Gastrocnemius medialis (tissue), 4 donors: ENCODE results near the gene AICDA. TPM values are rescaled to one million over a fixed set of nuclear protein-coding genes. Genes with fewer than 3 reads are reported as not detected.
"Not testable (repeated sequence)": the region's sequence is repeated elsewhere in the genome, so short reads cannot be mapped to it uniquely, and the experiment has no call there.

Source experiments
- ATAC-seq, 2 donors: fragments of 150-250 bp; one replicate each; pipeline ENCODE4 v1.9.1; 2016
- DNase-seq, 2 donors: peaks; one replicate each; pipeline ENCODE4 v3.0.0-alpha.2; 2019
- H3K27ac ChIP-seq, 4 donors: fragments of 200-600 bp; sonication (generic); 1 replicate in 1 of 4; 2 replicates in 3 of 4; pipeline ENCODE4 v1.5.1; 2016 to 2018; ENCODE audit warnings: mild to moderate bottlenecking in 2 of 4, moderate library complexity in 1 of 4
- H3K27me3 ChIP-seq, 3 donors: fragments of 200-600 bp; sonication (generic) in 2 of 3; 1 replicate in 1 of 3; 2 replicates in 2 of 3; pipeline versions ENCODE4 v1.5.1 to v1.6.0; 2016 to 2019; ENCODE audit warnings: mild to moderate bottlenecking in 1 of 3, moderate library complexity in 1 of 3
- H3K36me3 ChIP-seq, 2 donors: fragments of 200-600 bp; sonication (generic) in 1 of 2; one replicate each; pipeline ENCODE4 v1.5.1; 2017 to 2018
- H3K4me1 ChIP-seq, 2 donors: fragments of 200-600 bp; sonication (generic) in 1 of 2; one replicate each; pipeline ENCODE4 v1.5.1; 2016 to 2017; ENCODE audit warnings: mild to moderate bottlenecking in 2 of 2
- H3K4me3 ChIP-seq, 4 donors: fragments of 200-600 bp; sonication (generic) in 3 of 4; 1 replicate in 1 of 4; 2 replicates in 3 of 4; pipeline ENCODE4 v1.5.1; 2016 to 2019; ENCODE audit warnings: mild to moderate bottlenecking in 2 of 4
- H3K9me3 ChIP-seq, 3 donors: fragments of 200-600 bp; sonication (generic) in 2 of 3; 1 replicate in 1 of 3; 2 replicates in 2 of 3; pipeline ENCODE4 v1.5.1; 2016 to 2019
- POLR2A ChIP-seq, 2 donors: fragments of 450-650 bp; IDR thresholded peaks; one replicate each; pipeline ENCODE4 v1.6.1; 2017; ENCODE audit warnings: antibody characterized with exemption in 2 of 2, mild to moderate bottlenecking in 2 of 2, moderate library complexity in 2 of 2
- in situ Hi-C, 4 donors: fragments of 200-750 bp; cut with MboI; loops; one replicate each; pipeline versions ENCODE4 v1.15.0 to v1.8.0; 2017; ENCODE audit warnings: low sequenced_read_pairs in 4 of 4
- intact Hi-C: fragments of 100-400 bp; cut with DNase I; formaldehyde crosslinking; loops from one replicate; pipeline ENCODE4 v1.15.1; 2023; ENCODE audit warnings: low total_unique reads
- total RNA-seq, 4 donors: library from RNA; depleted of rRNA; stranded (reverse); fragments of >200 nt; gene quantifications; one replicate each; pipeline versions ENCODE4 v1.1.0 to v1.2.3, GENCODE V29; 2016
- TF ChIP-seq, protein P1 (sequence below), 5 experiments: fragments of 450-650 bp in 3 of 5; fragments of 200-600 bp in 2 of 5; sonication (generic) in 2 of 5; IDR thresholded peaks in 4 of 5; conservative IDR thresholded peaks in 1 of 5; 1 replicate in 4 of 5; 2 replicates in 1 of 5; pipeline ENCODE4 v1.5.1; 2016 to 2019; ENCODE audit warnings: antibody characterized with exemption in 5 of 5, mild to moderate bottlenecking in 3 of 5, moderate library complexity in 3 of 5

The AICDA gene
- total RNA-seq, 4 donors from 2014 or later, result not detected

DNA sequence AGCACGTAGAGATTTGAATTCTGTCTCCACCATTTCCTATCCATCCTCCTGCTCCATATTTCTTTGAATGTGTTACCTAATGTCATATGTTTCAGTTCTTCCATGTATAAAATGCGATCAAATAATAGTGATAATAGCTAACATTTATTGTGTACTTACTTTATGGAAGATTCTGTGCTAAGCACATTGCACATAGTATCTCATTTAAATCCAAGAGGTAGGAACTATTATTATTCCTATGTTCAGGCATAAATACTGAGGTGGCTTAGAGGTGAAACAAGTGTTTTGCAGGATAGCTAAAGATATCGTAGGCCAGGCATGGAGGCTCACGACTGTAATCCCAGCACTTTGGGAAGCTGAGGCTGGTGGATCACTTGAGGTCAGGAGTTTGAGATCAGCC, 17.5 kb upstream of the AICDA start:
- TF ChIP-seq, protein P1, sequence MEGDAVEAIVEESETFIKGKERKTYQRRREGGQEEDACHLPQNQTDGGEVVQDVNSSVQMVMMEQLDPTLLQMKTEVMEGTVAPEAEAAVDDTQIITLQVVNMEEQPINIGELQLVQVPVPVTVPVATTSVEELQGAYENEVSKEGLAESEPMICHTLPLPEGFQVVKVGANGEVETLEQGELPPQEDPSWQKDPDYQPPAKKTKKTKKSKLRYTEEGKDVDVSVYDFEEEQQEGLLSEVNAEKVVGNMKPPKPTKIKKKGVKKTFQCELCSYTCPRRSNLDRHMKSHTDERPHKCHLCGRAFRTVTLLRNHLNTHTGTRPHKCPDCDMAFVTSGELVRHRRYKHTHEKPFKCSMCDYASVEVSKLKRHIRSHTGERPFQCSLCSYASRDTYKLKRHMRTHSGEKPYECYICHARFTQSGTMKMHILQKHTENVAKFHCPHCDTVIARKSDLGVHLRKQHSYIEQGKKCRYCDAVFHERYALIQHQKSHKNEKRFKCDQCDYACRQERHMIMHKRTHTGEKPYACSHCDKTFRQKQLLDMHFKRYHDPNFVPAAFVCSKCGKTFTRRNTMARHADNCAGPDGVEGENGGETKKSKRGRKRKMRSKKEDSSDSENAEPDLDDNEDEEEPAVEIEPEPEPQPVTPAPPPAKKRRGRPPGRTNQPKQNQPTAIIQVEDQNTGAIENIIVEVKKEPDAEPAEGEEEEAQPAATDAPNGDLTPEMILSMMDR (IDR thresholded peaks at IDR 0.05 in 4 of 5, conservative IDR thresholded peaks at IDR 0.05 in 1 of 5), result no peak
- TF ChIP-seq POLR2A (IDR thresholded peaks at IDR 0.05), result no peak
- no peak overlapping the region for H3K27ac ChIP-seq
- in situ Hi-C loops, result no loop called here
- H3K9me3 ChIP-seq, result no peaks in the 10 kb centered on the region
- intact Hi-C loops, result no loop called here
- ATAC-seq (no peak), DNase-seq (no peak)
- no peaks in the 10 kb centered on the region for H3K36me3 ChIP-seq
- H3K4me1 ChIP-seq, result no peaks in the 10 kb centered on the region
- H3K4me3 ChIP-seq, result no peak overlapping the region
- H3K27me3 ChIP-seq, result no peaks in the 10 kb centered on the region

DNA sequence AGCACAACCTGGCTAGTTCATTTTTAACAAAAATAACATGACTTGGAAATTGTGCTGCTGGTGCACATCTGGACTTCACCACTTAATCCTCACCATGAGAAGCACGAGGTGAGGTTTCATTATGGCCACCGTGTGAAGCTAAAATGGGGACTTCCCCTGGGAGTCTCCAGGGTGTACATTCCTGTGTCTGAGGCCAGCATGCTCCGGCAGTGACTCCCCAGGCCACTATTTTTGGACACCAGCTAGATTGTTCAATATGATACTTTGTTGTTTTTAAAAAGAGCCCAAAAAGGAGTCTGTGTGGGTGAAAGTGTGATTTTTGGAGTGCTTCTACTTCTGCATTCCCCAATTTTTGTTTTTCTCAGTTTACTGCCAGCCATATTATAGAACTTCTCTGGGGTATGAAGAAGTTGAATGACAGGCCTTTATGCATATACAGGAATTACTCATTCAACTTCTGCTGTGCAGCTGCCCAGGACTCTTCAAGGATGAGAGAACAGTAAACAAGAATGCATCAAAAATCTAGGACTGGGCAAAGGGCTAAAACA, 16.9 kb upstream of the AICDA start:
- Histone ChIP-seq H3K36me3 (no peaks in the 10 kb centered on the region), H3K4me3 (no peak overlapping the region), H3K9me3 (no peaks in the 10 kb centered on the region), H3K27ac (no peak overlapping the region), H3K27me3 (no peaks in the 10 kb centered on the region), H3K4me1 (no peaks in the 10 kb centered on the region)
- ATAC-seq, result no peak
- TF ChIP-seq, protein P1 (IDR thresholded peaks at IDR 0.05 in 4 of 5, conservative IDR thresholded peaks at IDR 0.05 in 1 of 5), result no peak
- TF ChIP-seq POLR2A (IDR thresholded peaks at IDR 0.05), result no peak
- DNase-seq, result no peak
- intact Hi-C loops, result no loop called here
- in situ Hi-C loops, result no loop called here

DNA sequence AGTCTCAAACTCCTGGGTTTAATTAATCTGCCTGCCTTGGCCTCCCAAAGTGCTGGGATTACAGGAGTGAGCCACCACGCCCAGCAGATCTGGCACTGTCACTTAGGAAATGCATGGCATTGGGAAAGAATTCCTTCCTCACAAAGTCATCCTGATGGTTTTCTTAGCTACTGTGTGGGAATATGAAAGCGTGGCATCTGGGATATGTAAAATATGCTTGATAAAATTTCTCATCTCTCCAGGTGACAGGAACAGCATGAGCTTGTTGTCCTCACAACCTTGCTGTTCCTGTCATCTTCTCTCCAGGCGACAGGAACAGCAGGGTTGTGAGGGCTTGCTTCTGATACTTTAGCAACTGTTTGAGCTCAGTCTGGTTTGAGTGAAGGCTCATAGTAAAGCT, 16.1 kb upstream of the AICDA start:
- TF ChIP-seq, protein P1 (IDR thresholded peaks at IDR 0.05 in 4 of 5, conservative IDR thresholded peaks at IDR 0.05 in 1 of 5), result no peak
- TF ChIP-seq POLR2A (IDR thresholded peaks at IDR 0.05), result no peak
- in situ Hi-C loops (no loop called here), intact Hi-C loops (no loop called here)
- Histone ChIP-seq H3K27me3 (no peaks in the 10 kb centered on the region), H3K36me3 (no peaks in the 10 kb centered on the region), H3K27ac (no peak overlapping the region), H3K4me1 (no peaks in the 10 kb centered on the region), H3K4me3 (no peak overlapping the region), H3K9me3 (no peaks in the 10 kb centered on the region)
- no peak for ATAC-seq
- no peak for DNase-seq

DNA sequence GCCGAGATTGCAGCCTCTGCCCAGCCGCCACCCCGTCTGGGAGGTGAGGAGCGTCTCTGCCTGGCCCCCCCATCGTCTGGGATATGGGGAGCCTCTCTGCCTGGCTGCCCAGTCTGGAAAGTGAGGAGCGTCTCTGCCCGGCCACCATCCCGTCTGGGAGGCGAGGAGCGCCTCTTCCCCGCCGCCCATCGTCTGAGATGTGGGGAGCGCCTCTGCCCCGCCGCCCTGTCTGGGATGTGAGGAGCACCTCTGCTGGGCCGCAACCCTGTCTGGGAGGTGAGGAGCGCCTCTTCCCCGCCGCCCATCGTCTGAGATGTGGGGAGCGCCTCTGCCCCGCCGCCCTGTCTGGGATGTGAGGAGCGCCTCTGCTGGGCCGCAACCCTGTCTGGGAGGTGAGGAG, 12.1 kb upstream of the AICDA start:
- H3K4me1 ChIP-seq, H3K4me3 ChIP-seq, ATAC-seq, in situ Hi-C loops, DNase-seq, H3K9me3 ChIP-seq, intact Hi-C loops, H3K27me3 ChIP-seq, H3K36me3 ChIP-seq, H3K27ac ChIP-seq: not testable (repeated sequence)

DNA sequence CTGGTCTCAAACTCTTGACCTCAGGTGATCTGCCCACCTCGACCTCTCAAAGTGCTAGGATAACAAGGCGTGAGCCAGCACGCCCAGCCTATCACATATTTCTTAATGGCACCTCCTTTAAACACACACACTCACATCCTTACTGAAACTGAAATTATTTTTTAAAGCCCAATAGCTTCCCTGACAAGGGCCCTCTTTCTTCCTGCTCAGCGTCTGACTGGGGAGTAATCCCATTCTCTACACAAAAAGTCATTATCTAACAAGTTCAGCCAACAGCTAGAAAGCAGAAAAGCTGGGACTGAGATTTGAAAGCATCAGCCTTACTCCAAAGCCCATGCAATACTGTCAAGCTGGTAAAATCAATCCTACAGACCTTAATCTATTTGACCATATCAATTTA, 10.0 kb upstream of the AICDA start:
- TF ChIP-seq POLR2A (IDR thresholded peaks at IDR 0.05), result no peak
- TF ChIP-seq, protein P1 (IDR thresholded peaks at IDR 0.05 in 4 of 5, conservative IDR thresholded peaks at IDR 0.05 in 1 of 5), result no peak
- H3K9me3 ChIP-seq, result no peaks in the 10 kb centered on the region
- in situ Hi-C loops, result no loop called here
- intact Hi-C loops, result no loop called here
- H3K4me1 ChIP-seq, result no peaks in the 10 kb centered on the region
- H3K27me3 ChIP-seq, result no peaks in the 10 kb centered on the region
- no peak overlapping the region for H3K4me3 ChIP-seq
- DNase-seq (no peak), ATAC-seq (no peak)
- H3K36me3 ChIP-seq, result no peaks in the 10 kb centered on the region
- H3K27ac ChIP-seq, result no peak overlapping the region
